K562 (cell line): Measurements from ENCODE around the gene PCSK2. TPM values are rescaled to one million over a fixed set of nuclear protein-coding genes. Genes with fewer than 3 reads are reported as not detected.

Source experiments
- GATAD2B ChIP-seq: fragments of 450-650 bp; IDR thresholded peaks from 2 replicates; pipeline ENCODE4 v1.6.1; 2017; ENCODE audit warnings: mild to moderate bottlenecking, borderline replicate concordance
- SP1 ChIP-seq: sonication (generic); formaldehyde crosslinking; IDR thresholded peaks from 2 replicates; pipeline ENCODE4 v1.8.1; 2022; ENCODE audit warnings: mild to moderate bottlenecking, missing genetic modification reagents
- TGIF2 ChIP-seq: sonication (generic); formaldehyde crosslinking; IDR thresholded peaks from 2 replicates; pipeline ENCODE4 v1.8.1; 2022; ENCODE audit warnings: mild to moderate bottlenecking, missing genetic modification reagents, moderate library complexity
- ZNF133 ChIP-seq: fragments of 250-450 bp; sonication (Bioruptor Pico); IDR thresholded peaks from 2 replicates; pipeline ENCODE4 v1.4.0; 2020; ENCODE audit warnings: mild to moderate bottlenecking
- polyA plus RNA-seq, 8 experiments: library from polyadenylated mRNA; depleted of rRNA in 4 of 8; stranded (reverse) in 5 of 8; unstranded in 3 of 8; fragments of >200 nt; fragmentation: Nextera tagmentation in 2 of 8; fragmentation: Illumina TruSeq in 1 of 8; extraction: Ambion mirVana in 2 of 8; extraction: Trizol in 1 of 8; gene quantifications; 2 replicates each; pipeline versions ENCODE4 v1.2.1 to v1.2.3, GENCODE V29; 2011 to 2014; ENCODE audit warnings: inconsistent platforms in 1 of 8, missing spikeins in 1 of 8
- total RNA-seq, 7 experiments: library from RNA; depleted of rRNA in 6 of 7; stranded (reverse); fragments of >200 nt in 6 of 7; fragmentation: Illumina TruSeq in 2 of 7; extraction: Trizol in 2 of 7; gene quantifications; 2 replicates each; pipeline versions ENCODE4 v1.2.1 to v1.2.3, GENCODE V29; 2011 to 2021; ENCODE audit warnings: low replicate concordance in 1 of 7
- TF ChIP-seq, protein P1 (sequence below): fragments of 450-650 bp; formaldehyde crosslinking; IDR thresholded peaks from 2 replicates; pipeline ENCODE4 v1.4.0; 2020; ENCODE audit warnings: mild to moderate bottlenecking, mixed read lengths
- TF ChIP-seq, protein P2 (sequence below): fragments of 150-350 bp; IDR thresholded peaks from 2 replicates; pipeline ENCODE4 v1.6.1; 2014; ENCODE audit warnings: low read depth, mild to moderate bottlenecking, low read length, borderline replicate concordance
- TF ChIP-seq, protein P3 (sequence below): sonication (generic); formaldehyde crosslinking; IDR thresholded peaks from 2 replicates; pipeline ENCODE4 v1.8.1; 2023; ENCODE audit warnings: mild to moderate bottlenecking, missing genetic modification reagents, moderate library complexity

PCSK2 gene
- total and polyA plus RNA-seq, 9 of the 15 experiments (the other 6 are each of a cell fraction or from before 2014, with no cell fraction given) = 0.04 to 0.07 (median 0.05) TPM; not detected in 6

DNA sequence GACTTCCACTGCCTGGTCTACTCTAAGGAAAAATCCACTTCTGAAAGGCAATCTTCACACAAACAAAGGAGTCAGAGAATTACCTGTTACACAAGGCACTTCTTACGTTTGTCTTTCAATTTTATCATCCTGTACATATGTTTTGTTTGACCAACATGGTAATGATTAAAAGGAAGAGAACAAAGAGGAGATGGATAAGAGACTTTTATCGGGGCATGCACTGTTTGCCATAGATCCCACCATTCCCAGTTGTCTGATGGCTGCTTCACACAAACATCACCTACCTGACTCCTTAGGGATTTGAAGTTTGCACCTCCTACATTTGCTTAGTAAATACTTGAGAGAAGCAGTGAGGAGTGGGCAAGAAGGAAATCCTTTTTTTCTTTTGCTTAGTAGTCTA is 217.3 kb downstream of the PCSK2 start (continued):
- TF ChIP-seq, protein P1, sequence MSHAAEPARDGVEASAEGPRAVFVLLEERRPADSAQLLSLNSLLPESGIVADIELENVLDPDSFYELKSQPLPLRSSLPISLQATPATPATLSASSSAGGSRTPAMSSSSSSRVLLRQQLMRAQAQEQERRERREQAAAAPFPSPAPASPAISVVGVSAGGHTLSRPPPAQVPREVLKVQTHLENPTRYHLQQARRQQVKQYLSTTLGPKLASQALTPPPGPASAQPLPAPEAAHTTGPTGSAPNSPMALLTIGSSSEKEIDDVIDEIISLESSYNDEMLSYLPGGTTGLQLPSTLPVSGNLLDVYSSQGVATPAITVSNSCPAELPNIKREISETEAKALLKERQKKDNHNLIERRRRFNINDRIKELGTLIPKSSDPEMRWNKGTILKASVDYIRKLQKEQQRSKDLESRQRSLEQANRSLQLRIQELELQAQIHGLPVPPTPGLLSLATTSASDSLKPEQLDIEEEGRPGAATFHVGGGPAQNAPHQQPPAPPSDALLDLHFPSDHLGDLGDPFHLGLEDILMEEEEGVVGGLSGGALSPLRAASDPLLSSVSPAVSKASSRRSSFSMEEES = no peak
- TF ChIP-seq, protein P2, sequence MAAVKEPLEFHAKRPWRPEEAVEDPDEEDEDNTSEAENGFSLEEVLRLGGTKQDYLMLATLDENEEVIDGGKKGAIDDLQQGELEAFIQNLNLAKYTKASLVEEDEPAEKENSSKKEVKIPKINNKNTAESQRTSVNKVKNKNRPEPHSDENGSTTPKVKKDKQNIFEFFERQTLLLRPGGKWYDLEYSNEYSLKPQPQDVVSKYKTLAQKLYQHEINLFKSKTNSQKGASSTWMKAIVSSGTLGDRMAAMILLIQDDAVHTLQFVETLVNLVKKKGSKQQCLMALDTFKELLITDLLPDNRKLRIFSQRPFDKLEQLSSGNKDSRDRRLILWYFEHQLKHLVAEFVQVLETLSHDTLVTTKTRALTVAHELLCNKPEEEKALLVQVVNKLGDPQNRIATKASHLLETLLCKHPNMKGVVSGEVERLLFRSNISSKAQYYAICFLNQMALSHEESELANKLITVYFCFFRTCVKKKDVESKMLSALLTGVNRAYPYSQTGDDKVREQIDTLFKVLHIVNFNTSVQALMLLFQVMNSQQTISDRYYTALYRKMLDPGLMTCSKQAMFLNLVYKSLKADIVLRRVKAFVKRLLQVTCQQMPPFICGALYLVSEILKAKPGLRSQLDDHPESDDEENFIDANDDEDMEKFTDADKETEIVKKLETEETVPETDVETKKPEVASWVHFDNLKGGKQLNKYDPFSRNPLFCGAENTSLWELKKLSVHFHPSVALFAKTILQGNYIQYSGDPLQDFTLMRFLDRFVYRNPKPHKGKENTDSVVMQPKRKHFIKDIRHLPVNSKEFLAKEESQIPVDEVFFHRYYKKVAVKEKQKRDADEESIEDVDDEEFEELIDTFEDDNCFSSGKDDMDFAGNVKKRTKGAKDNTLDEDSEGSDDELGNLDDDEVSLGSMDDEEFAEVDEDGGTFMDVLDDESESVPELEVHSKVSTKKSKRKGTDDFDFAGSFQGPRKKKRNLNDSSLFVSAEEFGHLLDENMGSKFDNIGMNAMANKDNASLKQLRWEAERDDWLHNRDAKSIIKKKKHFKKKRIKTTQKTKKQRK = no peak
- no peak for TF ChIP-seq TGIF2 (CRISPR knock-in tag)
- TF ChIP-seq GATAD2B = no peak
- TF ChIP-seq SP1 (CRISPR knock-in tag) = no peak
- TF ChIP-seq, protein P3, sequence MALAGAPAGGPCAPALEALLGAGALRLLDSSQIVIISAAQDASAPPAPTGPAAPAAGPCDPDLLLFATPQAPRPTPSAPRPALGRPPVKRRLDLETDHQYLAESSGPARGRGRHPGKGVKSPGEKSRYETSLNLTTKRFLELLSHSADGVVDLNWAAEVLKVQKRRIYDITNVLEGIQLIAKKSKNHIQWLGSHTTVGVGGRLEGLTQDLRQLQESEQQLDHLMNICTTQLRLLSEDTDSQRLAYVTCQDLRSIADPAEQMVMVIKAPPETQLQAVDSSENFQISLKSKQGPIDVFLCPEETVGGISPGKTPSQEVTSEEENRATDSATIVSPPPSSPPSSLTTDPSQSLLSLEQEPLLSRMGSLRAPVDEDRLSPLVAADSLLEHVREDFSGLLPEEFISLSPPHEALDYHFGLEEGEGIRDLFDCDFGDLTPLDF (CRISPR knock-in tag) = no peak
- no peak for TF ChIP-seq ZNF133
